PC-3 (cell line): ENCODE results near the gene SNCA. TPM values are rescaled to one million over a fixed set of nuclear protein-coding genes. Genes with fewer than 3 reads are reported as not detected.

Source experiments
- ATAC-seq: fragments of 200-7000 bp; cut with Tn5 transposase; 2 replicates; pipeline ENCODE4 v1.9.1; 2020; ENCODE audit warnings: mild to moderate bottlenecking, moderate library complexity
- BruUV-seq: library from RNA; stranded (reverse); fragments of 400-500 nt; replicated peaks from 2 replicates; lab custom pipeline; 2021; lab: Mats Ljungman, UMichigan
- CTCF ChIA-PET: fragments of 300-600 bp; sonication (Branson Sonifier 250); formaldehyde crosslinking; loops from one replicate; lab custom pipeline; 2022; ENCODE audit warnings: antibody characterized with exemption; lab: Charles Lee
- POLR2A ChIA-PET: fragments of 300-600 bp; sonication (Branson Sonifier 250); formaldehyde crosslinking; loops from one replicate; lab custom pipeline; 2022; ENCODE audit warnings: antibody characterized with exemption; ENCODE audit not compliant: unreplicated experiment; lab: Charles Lee
- DNase-seq: peaks from one replicate; pipeline ENCODE4 v3.0.0-alpha.2; 2015
- H2AFZ ChIP-seq: fragments of 300-600 bp; sonication (generic); 2 replicates; pipeline ENCODE4 v1.6.0; 2016; ENCODE audit warnings: antibody characterized with exemption, low read length
- H3F3A ChIP-seq: fragments of 300-600 bp; sonication (generic); one replicate; pipeline ENCODE4 v1.6.0; 2017; ENCODE audit warnings: antibody characterized with exemption, low read length, control low read depth, mild to moderate bottlenecking; ENCODE audit not compliant: unreplicated experiment
- H3K27ac ChIP-seq: fragments of 300-600 bp; sonication (generic); 2 replicates; pipeline ENCODE4 v1.5.1; 2016; ENCODE audit warnings: mild to moderate bottlenecking, low read length
- H3K27me3 ChIP-seq: fragments of 300-600 bp; sonication (generic); 2 replicates; pipeline ENCODE4 v1.6.1; 2016; ENCODE audit warnings: low read length, mixed read lengths
- H3K36me3 ChIP-seq: fragments of 300-600 bp; sonication (generic); 2 replicates; pipeline ENCODE4 v1.6.1; 2016; ENCODE audit warnings: low read depth, mixed run types, low read length, mixed read lengths
- H3K4me1 ChIP-seq: fragments of 300-600 bp; sonication (generic); 2 replicates; pipeline ENCODE4 v1.5.1; 2016; ENCODE audit warnings: low read length; ENCODE audit not compliant: insufficient read depth
- H3K4me2 ChIP-seq: fragments of 300-600 bp; sonication (generic); 2 replicates; pipeline ENCODE4 v1.6.0; 2016; ENCODE audit warnings: low read length
- H3K4me3 ChIP-seq: fragments of 300-600 bp; sonication (generic); 2 replicates; pipeline ENCODE4 v1.5.1; 2016; ENCODE audit warnings: mild to moderate bottlenecking, low read length, mixed read lengths
- H3K79me2 ChIP-seq: fragments of 300-600 bp; sonication (generic); 2 replicates; pipeline ENCODE4 v1.6.1; 2017; ENCODE audit warnings: low read length, mixed read lengths
- H3K9ac ChIP-seq: fragments of 300-600 bp; sonication (generic); 2 replicates; pipeline ENCODE4 v1.6.0; 2016; ENCODE audit warnings: mild to moderate bottlenecking, low read length
- H3K9me2 ChIP-seq: fragments of 300-600 bp; sonication (generic); replicated peaks from 2 replicates; pipeline ENCODE4 v1.6.1; 2016; ENCODE audit warnings: mixed run types, low read length, mixed read lengths
- H3K9me3 ChIP-seq: fragments of 300-600 bp; sonication (generic); 2 replicates; pipeline ENCODE4 v1.6.1; 2016; ENCODE audit warnings: low read length, mixed read lengths
- H4K20me1 ChIP-seq: fragments of 300-600 bp; sonication (generic); 2 replicates; pipeline ENCODE4 v1.6.1; 2016; ENCODE audit warnings: low read length, mixed read lengths
- CTCF ChIP-seq: fragments of 300-600 bp; sonication (generic); conservative IDR thresholded peaks from 2 replicates; pipeline ENCODE4 v1.5.1; 2017; ENCODE audit warnings: antibody characterized with exemption, low read depth, mild to moderate bottlenecking, low read length
- EZH2 ChIP-seq: fragments of 300-600 bp; sonication (generic); IDR thresholded peaks from one replicate; pipeline ENCODE4 v1.6.1; 2017; ENCODE audit warnings: antibody characterized with exemption, mild to moderate bottlenecking, low read length; ENCODE audit not compliant: unreplicated experiment
- EZH2phosphoT487 ChIP-seq: fragments of 300-600 bp; sonication (generic); IDR thresholded peaks from 2 replicates; pipeline ENCODE4 v1.6.1; 2018; ENCODE audit warnings: mild to moderate bottlenecking, antibody characterized with exemption, low read length, borderline replicate concordance
- intact Hi-C: fragments of 100-400 bp; cut with micrococcal nuclease; formaldehyde crosslinking; loops from 2 replicates; pipeline ENCODE4 v1.9.0; 2023
- total RNA-seq: library from RNA; depleted of rRNA; stranded (reverse); fragments of >200 nt; gene quantifications from 2 replicates; pipeline ENCODE4 v1.2.3, GENCODE V29; 2014

SNCA gene
- total RNA-seq, 1 experiment from 2014 or later: 1.2 TPM

GRCh38 chr4:89765966-89766365, 71.0 kb downstream of the SNCA start:
- Histone ChIP-seq H4K20me1 (no peaks in the 10 kb centered on the region), H3K9me3 (no peaks in the 10 kb centered on the region), H3K79me2 (no peaks in the 10 kb centered on the region), H2AFZ (no peak overlapping the region), H3K4me2 (no peak overlapping the region), H3K9me2 (no peaks in the 10 kb centered on the region), H3K4me3 (no peak overlapping the region), H3K4me1 (no peaks in the 10 kb centered on the region), H3K27ac (no peak overlapping the region), H3K36me3 (no peaks in the 10 kb centered on the region), H3F3A (no peaks in the 10 kb centered on the region), H3K27me3 (peaks cover 18% of the 10 kb centered on the region), H3K9ac (no peak overlapping the region)
- CTCF ChIA-PET: no interaction called here
- no TSS peak for BruUV-seq
- no peak for DNase-seq
- POLR2A ChIA-PET: no interaction called here
- intact Hi-C loops: no loop called here
- no peak for ATAC-seq
- TF ChIP-seq CTCF: no peak
- TF ChIP-seq EZH2: no peak
- TF ChIP-seq EZH2phosphoT487: no peak

- no peak overlapping the region for H2AFZ ChIP-seq
- no peaks in the 10 kb centered on the region for H3K4me1 ChIP-seq
- no peaks in the 10 kb centered on the region for H4K20me1 ChIP-seq
- DNase-seq (no peak), ATAC-seq (no peak)
- no peaks in the 10 kb centered on the region for H3K36me3 ChIP-seq
- H3K79me2 ChIP-seq: no peaks in the 10 kb centered on the region
- H3K9me2 ChIP-seq: no peaks in the 10 kb centered on the region
- no peak overlapping the region for H3K4me3 ChIP-seq
- peaks cover 19% of the 10 kb centered on the region for H3K27me3 ChIP-seq
- ChIA-PET POLR2A (no interaction called here), CTCF (no interaction called here)
- no peak for TF ChIP-seq CTCF
- no peak for TF ChIP-seq EZH2
- no peak for TF ChIP-seq EZH2phosphoT487
- intact Hi-C loops: no loop called here
- H3K4me2 ChIP-seq: no peak overlapping the region
- BruUV-seq: no TSS peak
- no peak overlapping the region for H3K27ac ChIP-seq
- no peak overlapping the region for H3K9ac ChIP-seq
- no peaks in the 10 kb centered on the region for H3F3A ChIP-seq
- no peaks in the 10 kb centered on the region for H3K9me3 ChIP-seq
Observed at GRCh38 chr4:89765528-89765927, 71.4 kb downstream of the SNCA start.

- H3K4me3 ChIP-seq: no peak overlapping the region
- no peaks in the 10 kb centered on the region for H3K79me2 ChIP-seq
- intact Hi-C loops: no loop called here
- ATAC-seq (no peak), DNase-seq (no peak)
- no peaks in the 10 kb centered on the region for H3K9me2 ChIP-seq
- no peak overlapping the region for H3K9ac ChIP-seq
- H3K4me1 ChIP-seq: no peaks in the 10 kb centered on the region
- TF ChIP-seq EZH2 (no peak), EZH2phosphoT487 (no peak), CTCF (no peak)
- H3K9me3 ChIP-seq: no peaks in the 10 kb centered on the region
- no peak overlapping the region for H3K27ac ChIP-seq
- no peaks in the 10 kb centered on the region for H3F3A ChIP-seq
- no peak overlapping the region for H2AFZ ChIP-seq
- CTCF ChIA-PET: no interaction called here
- POLR2A ChIA-PET: no interaction called here
- H3K4me2 ChIP-seq: no peak overlapping the region
- no TSS peak for BruUV-seq
- H4K20me1 ChIP-seq: no peaks in the 10 kb centered on the region
- H3K27me3 ChIP-seq: peaks cover 21% of the 10 kb centered on the region
- no peaks in the 10 kb centered on the region for H3K36me3 ChIP-seq
Observed at GRCh38 chr4:89762311-89762710, 74.7 kb downstream of the SNCA start.
